K562 (cell line): Measurements from ENCODE around the gene KRT24. TPM values are rescaled to one million over a fixed set of nuclear protein-coding genes. Genes with fewer than 3 reads are reported as not detected.

Experiments used
- ATAC-seq: fragments of 200-7000 bp; cut with Tn5 transposase; 3 replicates; pipeline ENCODE4 v1.9.1; 2020; ENCODE audit warnings: moderate library complexity
- BruUV-seq: library from RNA; stranded (reverse); fragments of 400-500 nt; replicated peaks from 2 replicates; lab custom pipeline; 2021; lab: Mats Ljungman, UMichigan
- CTCF ChIA-PET: fragments of 300-600 bp; formaldehyde crosslinking; extraction: SDS; loops from one replicate; lab custom pipeline; 2021; ENCODE audit warnings: low intra/inter-chr PET ratio; lab: Yijun Ruan, JAX
- POLR2A ChIA-PET: fragments of 300-600, 350-650 bp; sonication (Branson Sonifier 250); formaldehyde crosslinking; extraction: SDS; loops from one replicate; lab custom pipeline; 2021; ENCODE audit warnings: antibody characterized with exemption, inconsistent platforms; lab: Yijun Ruan, JAX
- DNase-seq, 4 experiments: peaks; one replicate each; pipeline versions ENCODE4 v3.0.0 to v3.0.0-alpha.2; 2011 to 2018; ENCODE audit warnings: low spot score in 3 of 4, mixed read lengths in 3 of 4; ENCODE audit errors: extremely low read depth in 1 of 4
- FAIRE-seq: peaks from 2 replicates; lab custom pipeline; 2011; peaks lifted over from hg19 to GRCh38; lab: Jason Lieb, UNC
- H2AFZ ChIP-seq: 2 replicates; pipeline ENCODE4 v1.6.0; 2011; ENCODE audit warnings: low read depth, low read length, control low read depth, inconsistent platforms
- H3K27ac ChIP-seq: fragments of 200-600 bp; 3 replicates; pipeline ENCODE4 v1.8.0; 2011; ENCODE audit warnings: low read depth, mild to moderate bottlenecking, control low read depth, inconsistent platforms, low read length, moderate library complexity, mixed read lengths; ENCODE audit errors: extremely low read depth
- H3K27me3 ChIP-seq, 2 experiments: fragments of 300-600 bp in 1 of 2; 2 replicates in 1 of 2; 3 replicates in 1 of 2; pipeline versions ENCODE4 v1.6.0 to v1.8.0; 2011; ENCODE audit warnings: inconsistent platforms in 2 of 2, low read length in 2 of 2, mild to moderate bottlenecking in 1 of 2, mixed read lengths in 1 of 2, moderate library complexity in 1 of 2; ENCODE audit not compliant: control insufficient read depth in 2 of 2, insufficient read depth in 2 of 2
- H3K36me3 ChIP-seq: fragments of 300-600 bp; 3 replicates; pipeline ENCODE4 v1.8.0; 2011; ENCODE audit warnings: mild to moderate bottlenecking, low read length, inconsistent platforms; ENCODE audit not compliant: control insufficient read depth, insufficient read depth
- H3K4me1 ChIP-seq, 2 experiments: fragments of 200-600 bp in 1 of 2; replicated peaks in 1 of 2; 2 replicates in 1 of 2; 3 replicates in 1 of 2; pipeline versions ENCODE4 v1.5.1 to v1.8.0; 2011; ENCODE audit warnings: inconsistent platforms in 2 of 2, low read length in 2 of 2, mild to moderate bottlenecking in 1 of 2, mixed read lengths in 1 of 2, moderate library complexity in 1 of 2; ENCODE audit not compliant: control insufficient read depth in 2 of 2, insufficient read depth in 2 of 2
- H3K4me2 ChIP-seq: 2 replicates; pipeline ENCODE4 v1.6.1; 2011; ENCODE audit warnings: low read length, control low read depth, inconsistent platforms, mixed read lengths; ENCODE audit not compliant: insufficient read depth
- H3K4me3 ChIP-seq: fragments of 200-600 bp; sonication (generic), shearing (Covaris generic); 2 replicates; pipeline ENCODE4 v1.5.1; 2016; ENCODE audit warnings: control low read depth, inconsistent platforms
- H3K79me2 ChIP-seq: fragments of 200-600 bp; 3 replicates; pipeline ENCODE4 v1.8.0; 2011; ENCODE audit warnings: low read length, inconsistent platforms; ENCODE audit not compliant: control insufficient read depth, insufficient read depth
- H3K9ac ChIP-seq, 2 experiments: 2 replicates each; pipeline versions ENCODE4 v1.6.0 to v1.6.1; 2011; ENCODE audit warnings: low read depth in 2 of 2, low read length in 2 of 2, control low read depth in 1 of 2, inconsistent platforms in 1 of 2, mild to moderate bottlenecking in 1 of 2, mixed read lengths in 1 of 2; ENCODE audit not compliant: insufficient read depth in 1 of 2
- H3K9me1 ChIP-seq: one replicate; pipeline ENCODE4 v1.6.0; 2011; ENCODE audit warnings: inconsistent platforms, mild to moderate bottlenecking, low read length, moderate library complexity; ENCODE audit not compliant: control insufficient read depth, insufficient read depth
- H3K9me3 ChIP-seq: replicated peaks from 2 replicates; pipeline ENCODE4 v1.5.1; 2011; ENCODE audit warnings: low read depth, low read length, inconsistent platforms; ENCODE audit not compliant: control insufficient read depth, insufficient read depth
- H4K20me1 ChIP-seq: replicated peaks from 2 replicates; pipeline ENCODE4 v1.6.1; 2011; ENCODE audit warnings: low read length, inconsistent platforms, mixed read lengths; ENCODE audit not compliant: control insufficient read depth, insufficient read depth
- CTBP1 ChIP-seq: fragments of 450-650 bp; IDR thresholded peaks from 2 replicates; pipeline ENCODE4 v1.6.1; 2016; ENCODE audit warnings: borderline replicate concordance
- ETV5 ChIP-seq: sonication (generic); formaldehyde crosslinking; IDR thresholded peaks from 2 replicates; pipeline ENCODE4 v1.4.0; 2020; ENCODE audit warnings: low read depth, mild to moderate bottlenecking, missing genetic modification reagents
- HMGXB4 ChIP-seq: sonication (generic); formaldehyde crosslinking; IDR thresholded peaks from 2 replicates; pipeline ENCODE4 v1.8.1; 2023; ENCODE audit warnings: mild to moderate bottlenecking, missing genetic modification reagents
- NR2C1 ChIP-seq, 2 experiments: fragments of 450-650 bp; IDR thresholded peaks; 2 replicates each; pipeline ENCODE4 v1.6.1; 2017; ENCODE audit warnings: mild to moderate bottlenecking in 2 of 2, antibody characterized with exemption in 1 of 2, inconsistent platforms in 1 of 2, missing compliant biosample characterization in 1 of 2, missing genetic modification characterization in 1 of 2
- ZFP36 ChIP-seq: fragments of 150-350 bp; IDR thresholded peaks from 2 replicates; pipeline ENCODE4 v1.6.1; 2018; ENCODE audit warnings: low read length, low read depth; ENCODE audit not compliant: partially characterized antibody
- WGBS: fragments of 100-300 bp; shearing (Covaris generic); methylation state at CpG from one replicate; pipeline ENCODE4 v1.1.6; 2016; ENCODE audit warnings: low coverage, mixed read lengths; ENCODE audit not compliant: insufficient coverage; ENCODE audit errors: missing lambda C conversion rate; 5-methylcytosine and 5-hydroxymethylcytosine counted together
- in situ Hi-C: fragments of 300-500 bp; cut with MboI; formaldehyde crosslinking; loops from 4 replicates; pipeline ENCODE4 v1.15.0; 2018; ENCODE audit warnings: inconsistent platforms, mixed read lengths
- intact Hi-C: fragments of 100-400 bp; cut with micrococcal nuclease; formaldehyde crosslinking; loops from 2 replicates; pipeline ENCODE4 v1.14.2; 2022
- polyA plus RNA-seq, 8 experiments: library from polyadenylated mRNA; depleted of rRNA in 4 of 8; stranded (reverse) in 5 of 8; unstranded in 3 of 8; fragments of >200 nt; fragmentation: Nextera tagmentation in 2 of 8; fragmentation: Illumina TruSeq in 1 of 8; extraction: Ambion mirVana in 2 of 8; extraction: Trizol in 1 of 8; gene quantifications; 2 replicates each; pipeline versions ENCODE4 v1.2.1 to v1.2.3, GENCODE V29; 2011 to 2014; ENCODE audit warnings: inconsistent platforms in 1 of 8, missing spikeins in 1 of 8
- total RNA-seq, 7 experiments: library from RNA; depleted of rRNA in 6 of 7; stranded (reverse); fragments of >200 nt in 6 of 7; fragmentation: Illumina TruSeq in 2 of 7; extraction: Trizol in 2 of 7; gene quantifications; 2 replicates each; pipeline versions ENCODE4 v1.2.1 to v1.2.3, GENCODE V29; 2011 to 2021; ENCODE audit warnings: low replicate concordance in 1 of 7
- TF ChIP-seq, protein P1 (sequence below): fragments of 250-450 bp; sonication (Bioruptor Pico); IDR thresholded peaks from 2 replicates; pipeline ENCODE4 v1.5.1; 2021; ENCODE audit warnings: mild to moderate bottlenecking
- TF ChIP-seq, protein P2 (sequence below): fragments of 250-450 bp; sonication (Bioruptor Pico); IDR thresholded peaks from 2 replicates; pipeline ENCODE4 v1.5.0; 2021
- TF ChIP-seq, protein P3 (sequence below): fragments of 450-650 bp; IDR thresholded peaks from 2 replicates; pipeline ENCODE4 v1.6.1; 2016; ENCODE audit warnings: low read depth

KRT24 gene
- total and polyA plus RNA-seq, 9 of the 15 experiments (the other 6 are each of a cell fraction or from before 2014, with no cell fraction given) = not detected

GRCh38 chr17:40714473-40714872 lies 10.9 kb upstream of the KRT24 start (continued):
- TF ChIP-seq, protein P1, sequence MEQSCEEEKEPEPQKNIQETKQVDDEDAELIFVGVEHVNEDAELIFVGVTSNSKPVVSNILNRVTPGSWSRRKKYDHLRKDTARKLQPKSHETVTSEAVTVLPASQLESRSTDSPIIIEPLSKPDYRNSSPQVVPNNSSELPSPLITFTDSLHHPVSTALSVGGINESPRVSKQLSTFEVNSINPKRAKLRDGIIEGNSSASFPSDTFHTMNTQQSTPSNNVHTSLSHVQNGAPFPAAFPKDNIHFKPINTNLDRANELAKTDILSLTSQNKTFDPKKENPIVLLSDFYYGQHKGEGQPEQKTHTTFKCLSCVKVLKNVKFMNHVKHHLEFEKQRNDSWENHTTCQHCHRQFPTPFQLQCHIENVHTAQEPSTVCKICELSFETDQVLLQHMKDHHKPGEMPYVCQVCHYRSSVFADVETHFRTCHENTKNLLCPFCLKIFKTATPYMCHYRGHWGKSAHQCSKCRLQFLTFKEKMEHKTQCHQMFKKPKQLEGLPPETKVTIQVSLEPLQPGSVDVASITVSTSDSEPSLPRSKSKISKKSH (CRISPR knock-in tag) = no peak
- no peak for TF ChIP-seq ETV5 (CRISPR knock-in tag)

DNA sequence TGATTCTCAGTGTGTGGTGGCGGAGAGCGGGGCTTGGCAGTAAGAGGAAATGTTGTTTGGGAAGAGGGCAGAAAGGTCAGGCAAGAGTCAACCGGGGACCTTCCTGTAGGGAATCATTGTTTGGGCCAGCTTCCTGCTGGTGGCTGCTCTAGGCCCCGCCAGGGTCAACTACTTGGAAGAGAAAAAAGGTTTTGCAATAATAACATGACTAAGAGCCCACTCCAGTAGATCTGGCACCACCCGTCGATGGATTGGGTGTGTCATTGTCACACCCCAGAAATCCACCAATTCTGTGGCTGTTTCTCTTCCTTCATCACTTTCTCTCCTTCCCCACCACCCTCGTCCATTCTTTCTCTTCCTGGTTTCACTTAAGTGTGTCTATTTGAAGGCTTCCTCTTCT lies 4.2 kb upstream of the KRT24 start:
- Histone ChIP-seq H3K36me3 (no peaks in the 10 kb centered on the region), H3K9me1 (no peaks in the 10 kb centered on the region), H3K9me3 (no peaks in the 10 kb centered on the region), H3K4me1 (no peaks in the 10 kb centered on the region), H2AFZ (no peak overlapping the region), H3K27me3 (peaks cover 13 to 35% of the 10 kb centered on the region in 2 experiments), H3K79me2 (no peaks in the 10 kb centered on the region), H3K9ac (no peak overlapping the region), H3K4me3 (no peak overlapping the region), H3K4me2 (no peak overlapping the region), H4K20me1 (no peaks in the 10 kb centered on the region), H3K27ac (no peak overlapping the region)
- intact Hi-C loops = no loop called here
- ChIA-PET POLR2A (no interaction called here), CTCF (no interaction called here)
- no peak for ATAC-seq
- no TSS peak for BruUV-seq
- no peak for DNase-seq
- in situ Hi-C loops = no loop called here
- WGBS = 15% methylated on average over 7 of the region's 7 CpGs
- FAIRE-seq = no peak
- TF ChIP-seq, protein P2, sequence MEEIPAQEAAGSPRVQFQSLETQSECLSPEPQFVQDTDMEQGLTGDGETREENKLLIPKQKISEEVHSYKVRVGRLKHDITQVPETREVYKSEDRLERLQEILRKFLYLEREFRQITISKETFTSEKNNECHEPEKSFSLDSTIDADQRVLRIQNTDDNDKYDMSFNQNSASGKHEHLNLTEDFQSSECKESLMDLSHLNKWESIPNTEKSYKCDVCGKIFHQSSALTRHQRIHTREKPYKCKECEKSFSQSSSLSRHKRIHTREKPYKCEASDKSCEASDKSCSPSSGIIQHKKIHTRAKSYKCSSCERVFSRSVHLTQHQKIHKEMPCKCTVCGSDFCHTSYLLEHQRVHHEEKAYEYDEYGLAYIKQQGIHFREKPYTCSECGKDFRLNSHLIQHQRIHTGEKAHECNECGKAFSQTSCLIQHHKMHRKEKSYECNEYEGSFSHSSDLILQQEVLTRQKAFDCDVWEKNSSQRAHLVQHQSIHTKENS (CRISPR knock-in tag) = no peak
- TF ChIP-seq, protein P3, sequence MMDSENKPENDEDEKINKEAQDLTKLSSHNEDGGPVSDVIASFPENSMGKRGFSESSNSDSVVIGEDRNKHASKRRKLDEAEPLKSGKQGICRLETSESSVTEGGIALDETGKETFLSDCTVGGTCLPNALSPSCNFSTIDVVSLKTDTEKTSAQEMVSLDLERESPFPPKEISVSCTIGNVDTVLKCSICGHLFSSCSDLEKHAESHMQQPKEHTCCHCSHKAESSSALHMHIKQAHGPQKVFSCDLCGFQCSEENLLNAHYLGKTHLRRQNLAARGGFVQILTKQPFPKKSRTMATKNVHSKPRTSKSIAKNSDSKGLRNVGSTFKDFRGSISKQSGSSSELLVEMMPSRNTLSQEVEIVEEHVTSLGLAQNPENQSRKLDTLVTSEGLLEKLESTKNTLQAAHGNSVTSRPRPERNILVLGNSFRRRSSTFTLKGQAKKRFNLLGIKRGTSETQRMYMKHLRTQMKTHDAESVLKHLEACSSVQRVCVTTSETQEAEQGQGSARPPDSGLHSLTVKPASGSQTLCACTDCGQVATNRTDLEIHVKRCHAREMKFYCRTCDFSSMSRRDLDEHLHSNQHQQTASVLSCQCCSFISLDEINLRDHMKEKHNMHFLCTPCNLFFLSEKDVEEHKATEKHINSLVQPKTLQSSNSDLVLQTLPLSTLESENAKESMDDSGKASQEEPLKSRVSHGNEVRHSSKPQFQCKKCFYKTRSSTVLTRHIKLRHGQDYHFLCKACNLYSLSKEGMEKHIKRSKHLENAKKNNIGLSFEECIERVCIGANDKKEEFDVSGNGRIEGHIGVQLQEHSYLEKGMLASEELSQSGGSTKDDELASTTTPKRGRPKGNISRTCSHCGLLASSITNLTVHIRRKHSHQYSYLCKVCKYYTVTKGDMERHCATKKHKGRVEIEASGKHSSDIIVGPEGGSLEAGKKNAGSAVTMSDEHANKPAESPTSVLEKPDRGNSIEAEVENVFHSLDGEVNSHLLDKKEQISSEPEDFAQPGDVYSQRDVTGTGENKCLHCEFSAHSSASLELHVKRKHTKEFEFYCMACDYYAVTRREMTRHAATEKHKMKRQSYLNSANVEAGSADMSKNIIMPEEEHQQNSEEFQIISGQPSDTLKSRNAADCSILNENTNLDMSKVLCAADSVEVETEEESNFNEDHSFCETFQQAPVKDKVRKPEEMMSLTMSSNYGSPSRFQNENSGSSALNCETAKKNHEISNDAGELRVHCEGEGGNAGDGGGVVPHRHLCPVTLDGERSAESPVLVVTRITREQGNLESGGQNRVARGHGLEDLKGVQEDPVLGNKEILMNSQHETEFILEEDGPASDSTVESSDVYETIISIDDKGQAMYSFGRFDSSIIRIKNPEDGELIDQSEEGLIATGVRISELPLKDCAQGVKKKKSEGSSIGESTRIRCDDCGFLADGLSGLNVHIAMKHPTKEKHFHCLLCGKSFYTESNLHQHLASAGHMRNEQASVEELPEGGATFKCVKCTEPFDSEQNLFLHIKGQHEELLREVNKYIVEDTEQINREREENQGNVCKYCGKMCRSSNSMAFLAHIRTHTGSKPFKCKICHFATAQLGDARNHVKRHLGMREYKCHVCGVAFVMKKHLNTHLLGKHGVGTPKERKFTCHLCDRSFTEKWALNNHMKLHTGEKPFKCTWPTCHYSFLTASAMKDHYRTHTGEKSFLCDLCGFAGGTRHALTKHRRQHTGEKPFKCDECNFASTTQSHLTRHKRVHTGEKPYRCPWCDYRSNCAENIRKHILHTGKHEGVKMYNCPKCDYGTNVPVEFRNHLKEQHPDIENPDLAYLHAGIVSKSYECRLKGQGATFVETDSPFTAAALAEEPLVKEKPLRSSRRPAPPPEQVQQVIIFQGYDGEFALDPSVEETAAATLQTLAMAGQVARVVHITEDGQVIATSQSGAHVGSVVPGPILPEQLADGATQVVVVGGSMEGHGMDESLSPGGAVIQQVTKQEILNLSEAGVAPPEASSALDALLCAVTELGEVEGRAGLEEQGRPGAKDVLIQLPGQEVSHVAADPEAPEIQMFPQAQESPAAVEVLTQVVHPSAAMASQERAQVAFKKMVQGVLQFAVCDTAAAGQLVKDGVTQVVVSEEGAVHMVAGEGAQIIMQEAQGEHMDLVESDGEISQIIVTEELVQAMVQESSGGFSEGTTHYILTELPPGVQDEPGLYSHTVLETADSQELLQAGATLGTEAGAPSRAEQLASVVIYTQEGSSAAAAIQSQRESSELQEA = no peak
- TF ChIP-seq NR2C1 (IDR thresholded peaks at IDR 0.05) = no peak
- no peak for TF ChIP-seq NR2C1 (tag; IDR thresholded peaks at IDR 0.05)
- TF ChIP-seq ZFP36 = no peak
- TF ChIP-seq CTBP1 = no peak
- no peak for TF ChIP-seq HMGXB4 (CRISPR knock-in tag)
